B cell (primary cell): ENCODE data around the gene KSR2. TPM values are rescaled to one million over a fixed set of nuclear protein-coding genes. Genes with fewer than 3 reads are reported as not detected.

Source experiments
- ATAC-seq: fragments of 200-7000 bp; cut with Tn5 transposase; one replicate; pipeline ENCODE4 v1.10.0; 2021; ENCODE audit warnings: low read depth, mild to moderate bottlenecking, moderate number of reproducible peaks, moderate library complexity
- CTCF ChIA-PET: fragments of 350-600 bp; sonication (Branson Sonifier 250); formaldehyde crosslinking; loops from one replicate; lab custom pipeline; 2021; ENCODE audit warnings: antibody characterized with exemption, inconsistent platforms; lab: Charles Lee
- POLR2A ChIA-PET: fragments of 350-600 bp; sonication (Branson Sonifier 250); formaldehyde crosslinking; loops from one replicate; lab custom pipeline; 2021; ENCODE audit warnings: antibody characterized with exemption; lab: Charles Lee
- DNase-seq: peaks from one replicate; pipeline ENCODE4 v3.0.0; 2013
- H2AFZ ChIP-seq: 2 replicates; pipeline ENCODE4 v1.6.1; 2012; ENCODE audit warnings: mild to moderate bottlenecking, low read depth, low read length; ENCODE audit not compliant: insufficient read depth, poor library complexity, severe bottlenecking
- H3K27ac ChIP-seq, 2 donors: 1 replicate in 1 of 2; 2 replicates in 1 of 2; pipeline ENCODE4 v1.5.1; 2012 to 2013; ENCODE audit warnings: low read length in 2 of 2, mild to moderate bottlenecking in 2 of 2, moderate library complexity in 1 of 2
- H3K27me3 ChIP-seq, 4 experiments: fragments of 200-600 bp in 1 of 4; sonication (generic) in 1 of 4; replicated peaks in 1 of 4; 1 replicate in 2 of 4; 2 replicates in 2 of 4; pipeline versions ENCODE4 v1.6.1 to v1.7.0; 2013 to 2016; ENCODE audit warnings: low read length in 3 of 4, mild to moderate bottlenecking in 2 of 4, mixed read lengths in 1 of 4, moderate library complexity in 1 of 4; ENCODE audit not compliant: insufficient read depth in 4 of 4, control insufficient read depth in 3 of 4; ENCODE audit errors: control extremely low read depth in 1 of 4
- H3K36me3 ChIP-seq, 2 experiments: replicated peaks in 1 of 2; 1 replicate in 1 of 2; 2 replicates in 1 of 2; pipeline versions ENCODE4 v1.6.1 to v1.7.1; 2013; ENCODE audit warnings: low read length in 1 of 2; ENCODE audit not compliant: insufficient read depth in 2 of 2, control insufficient read depth in 1 of 2; ENCODE audit errors: control extremely low read depth in 1 of 2, extremely low read depth in 1 of 2
- H3K4me1 ChIP-seq, 2 donors: fragments of 200-600 bp in 1 of 2; sonication (generic) in 1 of 2; 1 replicate in 1 of 2; 2 replicates in 1 of 2; pipeline versions ENCODE4 v1.5.1 to v1.6.1; 2013 to 2017; ENCODE audit warnings: low read length in 2 of 2; ENCODE audit not compliant: control insufficient read depth in 2 of 2, insufficient read depth in 2 of 2
- H3K4me2 ChIP-seq: replicated peaks from 2 replicates; pipeline ENCODE3; 2012; ENCODE audit warnings: mild to moderate bottlenecking, low read depth, low read length; ENCODE audit not compliant: poor library complexity, severe bottlenecking
- H3K4me3 ChIP-seq, 5 experiments: fragments of 200-600 bp in 1 of 5; sonication (generic) in 1 of 5; 1 replicate in 3 of 5; 2 replicates in 2 of 5; pipeline versions ENCODE4 v1.5.1 to v1.7.0; 2011 to 2016; ENCODE audit warnings: low read length in 4 of 5, mild to moderate bottlenecking in 4 of 5, low read depth in 2 of 5, control low read depth in 1 of 5, moderate library complexity in 1 of 5; ENCODE audit not compliant: insufficient read depth in 1 of 5; ENCODE audit errors: control extremely low read depth in 1 of 5, extremely low read depth in 1 of 5
- H3K79me2 ChIP-seq: fragments of 200-600 bp; sonication (generic); one replicate; pipeline ENCODE4 v1.6.0; 2016; ENCODE audit warnings: low read length; ENCODE audit not compliant: control insufficient read depth, insufficient read depth
- H3K9ac ChIP-seq: fragments of 200-600 bp; sonication (generic); 2 replicates; pipeline ENCODE4 v1.6.1; 2017; ENCODE audit warnings: mild to moderate bottlenecking, low read length, moderate library complexity
- H3K9me3 ChIP-seq, 3 donors: one replicate each; pipeline versions ENCODE4 v1.6.1 to v1.7.1; 2013; ENCODE audit warnings: low read length in 2 of 3; ENCODE audit not compliant: control insufficient read depth in 2 of 3, insufficient read depth in 1 of 3; ENCODE audit errors: control extremely low read depth in 1 of 3
- H4K20me1 ChIP-seq: 2 replicates; pipeline ENCODE4 v1.6.0; 2012; ENCODE audit warnings: mild to moderate bottlenecking, low read length; ENCODE audit not compliant: insufficient read depth, control insufficient read depth, poor library complexity, severe bottlenecking
- H3K27ac Mint-ChIP-seq: one replicate; pipeline ENCODE4 v1.8.0; 2021; ENCODE audit warnings: mixed read lengths
- H3K27me3 Mint-ChIP-seq: one replicate; pipeline ENCODE4 v1.8.0; 2021; ENCODE audit warnings: mixed read lengths
- H3K4me1 Mint-ChIP-seq: one replicate; pipeline ENCODE4 v1.8.0; 2021; ENCODE audit warnings: mixed read lengths
- H3K4me3 Mint-ChIP-seq: one replicate; pipeline ENCODE4 v1.8.0; 2021; ENCODE audit warnings: mixed read lengths
- H3K9me3 Mint-ChIP-seq: one replicate; pipeline ENCODE4 v1.8.0; 2022; ENCODE audit warnings: mixed read lengths; ENCODE audit not compliant: insufficient read depth
- EZH2 ChIP-seq: IDR thresholded peaks from 2 replicates; pipeline ENCODE4 v1.6.1; 2012; ENCODE audit warnings: borderline replicate concordance, low read depth, mild to moderate bottlenecking, moderate library complexity, low read length; ENCODE audit not compliant: insufficient read depth, poor library complexity, severe bottlenecking
- WGBS: methylation state at CpG from one replicate; pipeline ENCODE4 v1.1.5; 2013; ENCODE audit warnings: missing lambda C conversion rate; ENCODE audit not compliant: insufficient coverage; 5-methylcytosine and 5-hydroxymethylcytosine counted together
- intact Hi-C: fragments of 100-400 bp; cut with micrococcal nuclease; formaldehyde crosslinking; loops from one replicate; pipeline ENCODE4 v1.10.0; 2022
- polyA plus RNA-seq: library from polyadenylated mRNA; depleted of rRNA; stranded (reverse); fragments of >200 nt; gene quantifications from 2 replicates; pipeline ENCODE4 v1.2.3, GENCODE V29; 2012
- total RNA-seq, 2 donors: library from RNA; stranded (reverse); fragments of 120-200 nt in 1 of 2; gene quantifications; 1 replicate in 1 of 2; 2 replicates in 1 of 2; pipeline versions ENCODE4 v1.2.3 to v1.2.4, GENCODE V29; 2013 to 2022
- TF ChIP-seq, protein P1 (sequence below): fragments of 200-600 bp; IDR thresholded peaks from one replicate; pipeline ENCODE4 v1.8.0; 2022; ENCODE audit warnings: antibody characterized with exemption, mild to moderate bottlenecking

Gene KSR2
- total and polyA plus RNA-seq, 2 donors (not counting 1 experiment from before 2014, with no cell fraction given), result not detected

DNA sequence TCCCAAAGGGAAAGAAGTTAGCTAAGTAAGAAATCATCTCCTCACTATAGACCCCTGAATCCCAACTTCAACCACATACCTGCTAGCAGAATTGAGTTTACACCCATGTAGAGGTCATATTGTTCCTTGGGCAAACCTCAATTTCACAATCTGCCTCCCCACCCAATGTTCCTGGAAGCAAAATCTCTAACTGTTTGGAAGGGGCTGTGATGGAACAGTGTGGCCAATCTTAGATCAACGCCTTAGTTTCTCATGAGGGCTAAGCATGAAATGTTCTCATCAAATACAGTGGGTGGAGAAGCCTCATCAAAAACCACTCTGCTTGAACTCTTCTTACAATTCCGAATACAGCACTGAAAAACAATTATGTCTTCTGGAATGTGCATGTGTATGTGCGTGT is 323.3 kb downstream of the KSR2 start:
- Histone ChIP-seq H3K4me1 (no peaks in the 10 kb centered on the region), H3K4me2 (no peak overlapping the region), H3K27me3 (no peaks in the 10 kb centered on the region), H3K9me3 (peaks cover 0 to 3% (median 0%) of the 10 kb centered on the region in 3 donors), H3K27ac (no peak overlapping the region), H3K4me3 (no peak overlapping the region), H3K36me3 (no peaks in the 10 kb centered on the region), H2AFZ (no peak overlapping the region), H3K9ac (no peak overlapping the region), H4K20me1 (no peaks in the 10 kb centered on the region), H3K79me2 (no peaks in the 10 kb centered on the region)
- WGBS, result 88% methylated on average over 1 of the region's 3 CpGs
- Mint-ChIP-seq H3K27me3 (peaks cover 8% of the 10 kb centered on the region), H3K27ac (no peak overlapping the region), H3K4me1 (no peaks in the 10 kb centered on the region), H3K4me3 (no peak overlapping the region), H3K9me3 (peaks cover 2% of the 10 kb centered on the region)
- intact Hi-C loops, result no loop called here
- no peak for ATAC-seq
- ChIA-PET POLR2A (no interaction called here), CTCF (no interaction called here)
- no peak for TF ChIP-seq EZH2
- TF ChIP-seq, protein P1, sequence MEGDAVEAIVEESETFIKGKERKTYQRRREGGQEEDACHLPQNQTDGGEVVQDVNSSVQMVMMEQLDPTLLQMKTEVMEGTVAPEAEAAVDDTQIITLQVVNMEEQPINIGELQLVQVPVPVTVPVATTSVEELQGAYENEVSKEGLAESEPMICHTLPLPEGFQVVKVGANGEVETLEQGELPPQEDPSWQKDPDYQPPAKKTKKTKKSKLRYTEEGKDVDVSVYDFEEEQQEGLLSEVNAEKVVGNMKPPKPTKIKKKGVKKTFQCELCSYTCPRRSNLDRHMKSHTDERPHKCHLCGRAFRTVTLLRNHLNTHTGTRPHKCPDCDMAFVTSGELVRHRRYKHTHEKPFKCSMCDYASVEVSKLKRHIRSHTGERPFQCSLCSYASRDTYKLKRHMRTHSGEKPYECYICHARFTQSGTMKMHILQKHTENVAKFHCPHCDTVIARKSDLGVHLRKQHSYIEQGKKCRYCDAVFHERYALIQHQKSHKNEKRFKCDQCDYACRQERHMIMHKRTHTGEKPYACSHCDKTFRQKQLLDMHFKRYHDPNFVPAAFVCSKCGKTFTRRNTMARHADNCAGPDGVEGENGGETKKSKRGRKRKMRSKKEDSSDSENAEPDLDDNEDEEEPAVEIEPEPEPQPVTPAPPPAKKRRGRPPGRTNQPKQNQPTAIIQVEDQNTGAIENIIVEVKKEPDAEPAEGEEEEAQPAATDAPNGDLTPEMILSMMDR, result no peak
- DNase-seq, result no peak

DNA sequence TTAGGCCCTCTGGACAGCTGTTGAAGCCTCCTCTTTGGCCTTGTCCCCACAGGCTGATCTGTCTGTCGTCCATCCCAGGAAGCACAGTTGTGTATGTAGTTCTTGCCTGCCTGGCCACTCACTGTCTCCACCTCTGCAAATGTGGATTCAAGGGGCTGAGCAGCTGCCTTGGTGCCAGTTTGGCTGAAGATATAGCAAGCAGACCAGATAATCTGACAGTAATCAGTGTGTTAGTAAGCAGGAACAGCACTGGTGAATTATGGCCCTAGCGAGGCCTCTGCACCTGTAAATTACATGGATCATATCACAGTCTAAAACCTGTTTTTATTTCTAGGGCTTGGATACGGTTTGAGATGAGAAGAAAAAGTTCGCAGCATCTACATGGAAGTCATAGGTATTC is 324.8 kb downstream of the KSR2 start:
- no peaks in the 10 kb centered on the region for H4K20me1 ChIP-seq
- no peak overlapping the region for H3K27ac ChIP-seq
- ChIA-PET CTCF (no interaction called here), POLR2A (no interaction called here)
- DNase-seq, result no peak
- TF ChIP-seq, protein P1, result no peak
- no peak for TF ChIP-seq EZH2
- H3K79me2 ChIP-seq, result no peaks in the 10 kb centered on the region
- no peak overlapping the region for H3K4me3 Mint-ChIP-seq
- no peaks in the 10 kb centered on the region for H3K4me1 Mint-ChIP-seq
- peaks cover 0 to 3% (median 0%) of the 10 kb centered on the region in 3 donors for H3K9me3 ChIP-seq
- H3K4me1 ChIP-seq, result no peaks in the 10 kb centered on the region
- no peak overlapping the region for H3K4me2 ChIP-seq
- no peak overlapping the region for H3K9ac ChIP-seq
- H3K4me3 ChIP-seq, result no peak overlapping the region
- ATAC-seq, result no peak
- H3K27ac Mint-ChIP-seq, result no peak overlapping the region
- H3K27me3 Mint-ChIP-seq, result peaks cover 8% of the 10 kb centered on the region
- 100% methylated on average over 2 of the region's 4 CpGs for WGBS
- peaks cover 2% of the 10 kb centered on the region for H3K9me3 Mint-ChIP-seq
- intact Hi-C loops, result no loop called here
- H2AFZ ChIP-seq, result no peak overlapping the region
- no peaks in the 10 kb centered on the region for H3K36me3 ChIP-seq
- H3K27me3 ChIP-seq, result no peaks in the 10 kb centered on the region
